Spleen (tissue), 11 donors: ENCODE measurements around the gene ACTC1. TPM values are rescaled to one million over a fixed set of nuclear protein-coding genes. Genes with fewer than 3 reads are reported as not detected.

ENCODE experiments used
- DNase-seq: peaks from one replicate; pipeline ENCODE4 v3.0.0-alpha.2; 2020
- H3K27ac ChIP-seq, 8 donors: fragments of 200-600 bp; sonication (generic) in 7 of 8; 1 replicate in 4 of 8; 2 replicates in 4 of 8; pipeline versions ENCODE4 v1.5.0 to v1.8.0; 2016 to 2021; ENCODE audit warnings: inconsistent platforms in 4 of 8, mild to moderate bottlenecking in 4 of 8, moderate library complexity in 1 of 8
- H3K27me3 ChIP-seq, 7 donors: fragments of 200-600 bp; sonication (generic) in 6 of 7; replicated peaks in 1 of 7; 1 replicate in 4 of 7; 2 replicates in 3 of 7; pipeline versions ENCODE4 v1.5.0 to v1.8.0; 2016 to 2021; ENCODE audit warnings: inconsistent platforms in 3 of 7, mild to moderate bottlenecking in 1 of 7
- H3K36me3 ChIP-seq, 6 donors: fragments of 200-600 bp; sonication (generic) in 5 of 6; 1 replicate in 4 of 6; 2 replicates in 2 of 6; pipeline versions ENCODE4 v1.5.0 to v1.8.0; 2016 to 2021; ENCODE audit warnings: inconsistent platforms in 2 of 6
- H3K4me1 ChIP-seq, 6 donors: fragments of 200-600 bp; sonication (generic) in 5 of 6; 1 replicate in 3 of 6; 2 replicates in 3 of 6; pipeline versions ENCODE4 v1.5.0 to v1.8.0; 2016 to 2021; ENCODE audit warnings: inconsistent platforms in 3 of 6
- H3K4me3 ChIP-seq, 8 donors: fragments of 200-600 bp; sonication (generic) in 7 of 8; 1 replicate in 4 of 8; 2 replicates in 4 of 8; pipeline versions ENCODE4 v1.5.0 to v1.8.0; 2016 to 2021; ENCODE audit warnings: inconsistent platforms in 4 of 8, mild to moderate bottlenecking in 4 of 8, moderate library complexity in 2 of 8
- H3K9me3 ChIP-seq, 8 donors: fragments of 200-600 bp; sonication (generic) in 7 of 8; 1 replicate in 4 of 8; 2 replicates in 4 of 8; pipeline versions ENCODE4 v1.5.0 to v1.8.0; 2016 to 2021; ENCODE audit warnings: inconsistent platforms in 4 of 8
- CTCF ChIP-seq, 11 experiments: fragments of 200-600 bp in 7 of 11; fragments of 450-650 bp in 4 of 11; sonication (generic) in 4 of 11; IDR thresholded peaks in 8 of 11; conservative IDR thresholded peaks in 3 of 11; 1 replicate in 7 of 11; 2 replicates in 4 of 11; pipeline versions ENCODE4 v1.4.0 to v1.8.0; 2016 to 2021; ENCODE audit warnings: antibody characterized with exemption in 11 of 11, inconsistent platforms in 4 of 11, mild to moderate bottlenecking in 1 of 11
- POLR2A ChIP-seq, 3 donors: fragments of 450-650 bp; IDR thresholded peaks; one replicate each; pipeline ENCODE4 v1.5.1; 2017; ENCODE audit warnings: antibody characterized with exemption in 3 of 3, mild to moderate bottlenecking in 1 of 3
- POLR2AphosphoS5 ChIP-seq, 3 donors: sonication (generic); formaldehyde crosslinking; IDR thresholded peaks; one replicate each; pipeline ENCODE4 v1.5.1; 2017; ENCODE audit warnings: antibody characterized with exemption in 3 of 3
- WGBS, 5 donors: extraction: QIAGEN DNeasy Blood & Tissue Kit in 3 of 5; methylation state at CpG; one replicate each; pipeline versions ENCODE4 v1.1.5 to v1.1.7; 2013 to 2018; 5-methylcytosine and 5-hydroxymethylcytosine counted together
- intact Hi-C: fragments of 100-400 bp; cut with DNase I; formaldehyde crosslinking; loops from one replicate; pipeline ENCODE4 v1.15.0; 2023; ENCODE audit warnings: low total_unique reads
- polyA plus RNA-seq, 3 donors: library from polyadenylated mRNA; stranded (reverse); fragments of 200-250 nt; gene quantifications; one replicate each; pipeline ENCODE4 v1.2.1, GENCODE V29; 2013
- total RNA-seq, 7 donors: library from RNA; depleted of rRNA in 3 of 7; stranded (reverse); fragments of >200 nt in 3 of 7; fragmentation: NEBNext Ultra II Directional in 4 of 7; extraction: Animal tissue kit (Norgen Biotek cat#: 25700) in 4 of 7; gene quantifications; one replicate each; pipeline versions ENCODE4 v1.1.0 to v1.2.1, GENCODE V29; 2016 to 2021
- donor health status: healthy with polysubstance abuse.
- donor health status: DM: no; HTN: no; CAD: no; lungs with moderate emphysema.
- donor health status: DM: no; HTN: no; CAD: no.
- donor health status: Bipolar disorder and iron deficiency.
- donor health status: healthy.
- donor health status: DM: no; HTN: no; CAD: no.
- donor health status: DM: yes; HTN: yes; CAD: no.

Gene ACTC1
- total and polyA plus RNA-seq, 10 donors: 0.32 to 2.8 (median 0.96) TPM

- DNase-seq: no peak
- WGBS, 5 donors: 77 to 92% (median 90%) methylated on average over 2 of the region's 2 CpGs
- intact Hi-C loops: no loop called here
- TF ChIP-seq POLR2AphosphoS5 (IDR thresholded peaks at IDR 0.05) (no peak), CTCF (IDR thresholded peaks at IDR 0.05 in 8 of 11, conservative IDR thresholded peaks at IDR 0.05 in 3 of 11) (no peak), POLR2A (IDR thresholded peaks at IDR 0.05) (no peak)
- H3K27me3 ChIP-seq: peaks cover 0 to 7% (median 0%) of the 10 kb centered on the region in 7 donors
- no peaks in the 10 kb centered on the region for H3K4me1 ChIP-seq
- H3K4me3 ChIP-seq: no peak overlapping the region
- H3K36me3 ChIP-seq: no peaks in the 10 kb centered on the region
- H3K9me3 ChIP-seq: no peaks in the 10 kb centered on the region
- H3K27ac ChIP-seq: no peak overlapping the region
Measured at GRCh38 chr15:34772312-34772711, 23.0 kb downstream of the ACTC1 start.

- H3K4me1 ChIP-seq: no peaks in the 10 kb centered on the region
- no peak overlapping the region for H3K4me3 ChIP-seq
- DNase-seq: no peak
- peaks cover 0 to 7% (median 0%) of the 10 kb centered on the region in 7 donors for H3K27me3 ChIP-seq
- intact Hi-C loops: no loop called here
- no peaks in the 10 kb centered on the region for H3K36me3 ChIP-seq
- no peak overlapping the region for H3K27ac ChIP-seq
- TF ChIP-seq CTCF (IDR thresholded peaks at IDR 0.05 in 8 of 11, conservative IDR thresholded peaks at IDR 0.05 in 3 of 11) (no peak), POLR2A (IDR thresholded peaks at IDR 0.05) (no peak), POLR2AphosphoS5 (IDR thresholded peaks at IDR 0.05) (no peak)
- 85 to 94% (median 89%) methylated on average over 2 of the region's 2 CpGs for WGBS, 5 donors
- H3K9me3 ChIP-seq: no peaks in the 10 kb centered on the region
Measured at GRCh38 chr15:34769711-34770110, 25.6 kb downstream of the ACTC1 start.

- Histone ChIP-seq H3K27ac (no peak overlapping the region), H3K36me3 (no peaks in the 10 kb centered on the region), H3K9me3 (no peaks in the 10 kb centered on the region), H3K27me3 (peaks cover 0 to 7% (median 0%) of the 10 kb centered on the region in 7 donors), H3K4me3 (no peak overlapping the region), H3K4me1 (no peaks in the 10 kb centered on the region)
- TF ChIP-seq POLR2AphosphoS5 (IDR thresholded peaks at IDR 0.05) (no peak), POLR2A (IDR thresholded peaks at IDR 0.05) (no peak), CTCF (IDR thresholded peaks at IDR 0.05 in 8 of 11, conservative IDR thresholded peaks at IDR 0.05 in 3 of 11) (no peak)
- DNase-seq: no peak
- intact Hi-C loops: no loop called here
Measured at GRCh38 chr15:34768530-34768929, 26.8 kb downstream of the ACTC1 start.

- no peak overlapping the region for H3K27ac ChIP-seq
- no peak for DNase-seq
- H3K9me3 ChIP-seq: no peaks in the 10 kb centered on the region
- intact Hi-C loops: no loop called here
- TF ChIP-seq POLR2A (IDR thresholded peaks at IDR 0.05) (no peak), CTCF (IDR thresholded peaks at IDR 0.05 in 8 of 11, conservative IDR thresholded peaks at IDR 0.05 in 3 of 11) (no peak), POLR2AphosphoS5 (IDR thresholded peaks at IDR 0.05) (no peak)
- H3K4me1 ChIP-seq: no peaks in the 10 kb centered on the region
- no peaks in the 10 kb centered on the region for H3K36me3 ChIP-seq
- whole genome bisulfite sequencing, 5 donors: 74 to 82% (median 78%) methylated on average over 5 of the region's 5 CpGs
- peaks cover 0 to 3% (median 0%) of the 10 kb centered on the region in 7 donors for H3K27me3 ChIP-seq
- H3K4me3 ChIP-seq: no peak overlapping the region
Measured at GRCh38 chr15:34765741-34766140, 29.6 kb downstream of the ACTC1 start.
